Measurements from ENCODE around the gene TUBGCP2. TPM values are rescaled to one million over a fixed set of nuclear protein-coding genes. Genes with fewer than 3 reads are reported as not detected.
"Not testable (repeated sequence)": the region's sequence is repeated elsewhere in the genome, so short reads cannot be mapped to it uniquely, and the experiment has no call there.

The TUBGCP2 gene
- total RNA-seq, 1 donor from 2014 or later = 58.6 TPM

DNA sequence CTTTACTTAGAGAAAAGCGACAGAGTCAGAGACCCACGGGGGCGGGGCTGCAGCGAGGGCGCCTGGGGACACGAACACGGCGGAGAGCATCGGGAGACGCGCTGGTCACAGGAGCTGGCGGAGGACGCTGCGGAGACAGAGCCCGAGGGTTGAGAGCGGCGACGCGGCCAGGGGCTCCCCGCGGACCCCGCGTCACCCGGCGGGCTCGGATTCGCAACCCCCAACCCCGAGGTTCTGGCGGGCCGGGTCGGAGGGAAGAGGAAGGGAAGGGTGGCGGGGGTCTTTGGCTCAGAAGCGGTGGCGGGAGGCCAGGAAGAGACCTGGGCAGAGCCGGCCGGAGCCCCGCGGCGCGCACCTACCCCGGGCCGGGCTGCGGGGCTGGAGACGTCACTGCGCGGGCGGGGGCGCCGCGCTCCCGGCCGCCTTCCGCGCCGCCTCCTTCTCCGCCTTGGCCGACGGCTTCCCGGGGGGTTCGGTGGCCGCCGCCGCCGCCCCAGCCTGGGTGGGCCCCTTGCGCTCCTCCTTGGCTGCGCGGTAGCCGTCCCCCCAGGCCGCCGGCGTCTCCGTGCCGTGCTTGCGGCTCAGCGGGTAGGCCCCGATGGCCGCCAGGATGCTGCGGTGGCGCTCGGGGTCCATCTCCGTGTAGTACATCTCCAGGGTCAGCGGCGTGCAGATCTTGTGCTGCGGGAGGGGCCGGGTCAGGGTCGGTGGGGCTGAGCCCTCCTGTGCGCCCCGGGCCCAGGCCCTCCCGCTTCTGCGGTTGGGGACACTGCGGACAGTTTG, 17.0 kb upstream of the TUBGCP2 start:
- H3K27me3 Mint-ChIP-seq = peaks cover 32% of the 10 kb centered on the region
- H3K9me3 Mint-ChIP-seq = no peaks in the 10 kb centered on the region
- TF ChIP-seq, protein P1, sequence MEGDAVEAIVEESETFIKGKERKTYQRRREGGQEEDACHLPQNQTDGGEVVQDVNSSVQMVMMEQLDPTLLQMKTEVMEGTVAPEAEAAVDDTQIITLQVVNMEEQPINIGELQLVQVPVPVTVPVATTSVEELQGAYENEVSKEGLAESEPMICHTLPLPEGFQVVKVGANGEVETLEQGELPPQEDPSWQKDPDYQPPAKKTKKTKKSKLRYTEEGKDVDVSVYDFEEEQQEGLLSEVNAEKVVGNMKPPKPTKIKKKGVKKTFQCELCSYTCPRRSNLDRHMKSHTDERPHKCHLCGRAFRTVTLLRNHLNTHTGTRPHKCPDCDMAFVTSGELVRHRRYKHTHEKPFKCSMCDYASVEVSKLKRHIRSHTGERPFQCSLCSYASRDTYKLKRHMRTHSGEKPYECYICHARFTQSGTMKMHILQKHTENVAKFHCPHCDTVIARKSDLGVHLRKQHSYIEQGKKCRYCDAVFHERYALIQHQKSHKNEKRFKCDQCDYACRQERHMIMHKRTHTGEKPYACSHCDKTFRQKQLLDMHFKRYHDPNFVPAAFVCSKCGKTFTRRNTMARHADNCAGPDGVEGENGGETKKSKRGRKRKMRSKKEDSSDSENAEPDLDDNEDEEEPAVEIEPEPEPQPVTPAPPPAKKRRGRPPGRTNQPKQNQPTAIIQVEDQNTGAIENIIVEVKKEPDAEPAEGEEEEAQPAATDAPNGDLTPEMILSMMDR (conservative IDR thresholded peaks at IDR 0.05) = no peak
- no peaks in the 10 kb centered on the region for H3K36me3 Mint-ChIP-seq
- peak overlapping the region; percentile 85 for H3K4me3 Mint-ChIP-seq
- peak overlapping the region; percentile 48 for H3K27ac Mint-ChIP-seq
- peaks cover 10% of the 10 kb centered on the region for H3K4me1 Mint-ChIP-seq (ENCODE audit: unreplicated experiment)
- DNase-seq (ENCODE audit: extremely low spot score, unreplicated experiment) = no peak

DNA sequence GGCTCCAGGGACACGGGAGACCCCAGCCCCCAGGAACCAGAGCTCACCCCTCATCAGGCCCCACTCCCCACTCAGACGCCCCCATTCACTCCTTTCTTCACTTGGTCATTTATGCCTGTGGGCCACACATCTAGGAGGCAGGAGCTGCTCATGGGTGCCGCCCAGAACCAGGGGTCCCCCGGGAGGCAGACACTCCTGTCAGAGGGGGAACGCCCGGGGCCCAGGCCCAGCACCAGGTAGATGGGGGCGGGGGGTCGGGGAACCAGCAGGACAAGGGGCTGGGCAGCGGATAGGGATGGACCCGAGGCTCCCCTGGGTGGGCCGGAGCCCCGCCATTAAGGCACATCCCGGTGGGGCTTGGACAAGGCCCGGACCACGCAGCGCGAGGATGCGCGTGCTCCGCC, 16.2 kb upstream of the TUBGCP2 start:
- H3K27ac Mint-ChIP-seq = no peak overlapping the region
- no peaks in the 10 kb centered on the region for H3K9me3 Mint-ChIP-seq
- H3K27me3 Mint-ChIP-seq = peaks cover 36% of the 10 kb centered on the region
- H3K4me1 Mint-ChIP-seq (ENCODE audit: unreplicated experiment) = peaks cover 10% of the 10 kb centered on the region
- DNase-seq (ENCODE audit: extremely low spot score, unreplicated experiment) = no peak
- H3K36me3 Mint-ChIP-seq = no peaks in the 10 kb centered on the region
- H3K4me3 Mint-ChIP-seq = no peak overlapping the region
- TF ChIP-seq, protein P1 (conservative IDR thresholded peaks at IDR 0.05) = no peak

DNA sequence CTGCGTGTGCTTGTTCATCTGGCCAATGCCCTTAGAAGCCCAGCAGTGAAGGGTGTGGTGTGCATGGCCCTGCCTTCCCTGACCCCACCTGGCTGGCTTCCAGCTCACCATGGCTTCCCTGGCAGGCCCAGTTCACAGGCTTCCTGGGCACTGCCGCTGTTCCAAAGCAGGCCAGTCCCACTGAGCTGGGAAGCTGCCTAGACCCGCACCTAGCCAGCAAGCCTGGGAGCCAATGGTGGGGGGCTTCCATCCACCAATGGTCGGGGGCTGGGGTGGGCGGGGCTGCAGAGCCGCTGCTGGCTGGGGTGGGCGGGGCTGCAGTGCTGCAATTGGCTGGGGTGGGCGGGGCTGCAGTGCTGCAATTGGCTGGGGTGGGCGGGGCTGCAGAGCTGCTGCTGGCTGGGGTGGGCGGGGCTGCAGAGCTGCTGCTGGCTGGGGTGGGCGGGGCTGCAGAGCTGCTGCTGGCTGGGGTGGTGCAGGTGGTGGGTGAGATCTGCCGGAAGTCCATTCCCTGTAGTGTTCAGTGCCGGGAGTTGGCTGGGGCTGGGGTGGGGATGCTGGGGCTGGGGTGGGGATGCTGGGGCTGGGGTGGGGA, 15.6 kb upstream of the TUBGCP2 start:
- H3K27me3 Mint-ChIP-seq = peaks cover 34% of the 10 kb centered on the region
- TF ChIP-seq, protein P1 (conservative IDR thresholded peaks at IDR 0.05) = no peak
- no peaks in the 10 kb centered on the region for H3K9me3 Mint-ChIP-seq
- H3K36me3 Mint-ChIP-seq = no peaks in the 10 kb centered on the region
- peaks cover 8% of the 10 kb centered on the region for H3K4me1 Mint-ChIP-seq (ENCODE audit: unreplicated experiment)
- H3K4me3 Mint-ChIP-seq = no peak overlapping the region
- H3K27ac Mint-ChIP-seq = no peak overlapping the region
- DNase-seq (ENCODE audit: extremely low spot score, unreplicated experiment) = no peak

DNA sequence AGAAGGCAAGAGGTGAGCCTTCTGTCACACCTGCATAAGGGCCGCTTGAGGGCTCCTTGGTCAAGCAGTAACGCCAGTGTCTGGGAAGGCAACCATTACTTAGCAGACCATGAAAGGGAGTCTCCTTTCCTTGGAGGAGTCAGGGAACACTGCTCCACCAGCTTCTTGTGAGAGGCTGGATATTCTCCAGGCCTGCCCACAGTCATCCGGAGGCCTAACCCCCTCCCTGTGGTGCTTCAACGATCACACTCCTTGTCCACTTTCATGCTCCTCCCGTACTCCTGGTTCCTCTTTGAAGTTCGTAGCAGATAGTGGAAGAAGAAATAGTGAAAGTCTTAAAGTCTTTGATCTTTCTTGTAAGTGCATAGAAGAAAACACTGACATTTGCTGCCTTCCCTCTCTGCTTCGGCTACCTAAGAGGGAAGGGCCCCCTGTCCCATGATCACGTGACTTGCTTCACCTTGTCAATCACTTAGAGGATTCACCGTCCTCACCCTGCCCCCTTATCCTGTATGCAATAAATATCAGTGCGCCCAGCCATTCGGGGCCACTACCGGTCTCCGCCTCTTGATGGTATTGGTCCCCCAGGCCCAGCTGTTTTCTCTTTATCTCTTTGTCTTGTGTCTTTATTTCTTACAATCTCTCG, 13.5 kb upstream of the TUBGCP2 start:
- not testable (repeated sequence) for H3K36me3 Mint-ChIP-seq; DNase-seq (ENCODE audit: extremely low spot score, unreplicated experiment); H3K9me3 Mint-ChIP-seq; H3K27ac Mint-ChIP-seq; H3K4me3 Mint-ChIP-seq; H3K4me1 Mint-ChIP-seq (ENCODE audit: unreplicated experiment)
- peaks cover 28% of the 10 kb centered on the region for H3K27me3 Mint-ChIP-seq

DNA sequence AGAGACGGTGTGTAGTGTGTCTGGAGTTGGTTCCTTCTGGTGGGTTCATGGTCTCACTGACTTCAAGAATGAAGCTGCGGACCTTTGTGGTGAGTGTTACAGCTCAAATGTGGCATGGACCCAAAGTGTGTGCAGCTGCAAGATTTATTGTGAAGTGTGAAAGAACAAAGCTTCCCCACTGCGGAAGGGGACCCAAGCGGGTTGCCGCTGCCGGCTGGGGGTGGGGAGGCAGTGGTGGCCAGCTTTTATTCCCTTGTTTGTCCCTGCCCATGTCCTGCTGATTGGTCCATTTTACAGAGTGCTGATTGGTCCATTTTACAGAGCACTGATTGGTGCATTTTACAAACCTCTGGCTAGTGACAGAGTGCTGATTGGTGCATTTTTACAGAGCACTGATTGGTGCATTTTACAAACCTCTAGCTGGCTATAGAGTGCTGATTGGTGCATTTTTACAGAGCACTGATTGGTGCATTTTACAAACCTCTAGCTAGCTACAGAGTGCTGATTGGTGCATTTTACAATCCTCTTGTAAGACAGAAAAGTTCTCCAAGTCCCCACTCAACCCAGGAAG, 12.3 kb upstream of the TUBGCP2 start:
- not testable (repeated sequence) for DNase-seq (ENCODE audit: extremely low spot score, unreplicated experiment); H3K4me3 Mint-ChIP-seq; H3K9me3 Mint-ChIP-seq; H3K36me3 Mint-ChIP-seq; H3K27ac Mint-ChIP-seq; H3K4me1 Mint-ChIP-seq (ENCODE audit: unreplicated experiment)
- H3K27me3 Mint-ChIP-seq = peaks cover 18% of the 10 kb centered on the region

DNA sequence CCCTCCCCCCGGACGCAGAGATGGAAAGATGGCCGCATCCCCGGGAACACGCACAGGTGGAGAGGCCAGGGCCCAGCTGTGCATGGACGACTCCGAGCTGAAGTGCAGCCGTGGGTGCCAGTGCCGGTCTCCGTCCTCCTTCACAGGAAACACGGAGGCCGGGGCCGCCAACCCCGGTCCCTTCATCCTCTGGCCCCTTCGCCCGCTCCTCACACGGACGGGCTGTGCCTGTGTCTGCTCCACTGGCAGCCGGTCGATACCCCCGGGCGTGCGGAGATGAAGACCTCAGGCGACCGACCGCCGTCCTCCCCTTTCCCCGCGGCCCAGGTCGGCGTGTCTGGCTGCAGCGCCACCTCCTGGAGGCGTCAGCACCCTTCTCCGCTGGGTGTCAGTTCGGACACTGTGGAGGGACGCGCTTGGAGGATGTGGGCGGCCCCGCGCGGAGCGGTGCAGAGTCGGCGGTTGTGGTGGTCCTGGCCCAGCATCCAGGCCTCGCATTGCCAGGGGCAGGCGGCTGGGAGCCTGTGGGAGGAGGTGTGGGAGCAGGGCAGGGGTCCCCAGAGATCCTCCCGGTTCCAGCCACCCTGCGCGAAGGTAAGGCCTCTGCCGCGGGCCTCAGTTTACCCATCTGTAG, 9.9 kb upstream of the TUBGCP2 start:
- TF ChIP-seq, protein P1 (conservative IDR thresholded peaks at IDR 0.05) = peak; percentile 86
- H3K4me3 Mint-ChIP-seq = peak overlapping the region; percentile 76
- H3K4me1 Mint-ChIP-seq (ENCODE audit: unreplicated experiment) = peaks cover 5% of the 10 kb centered on the region
- H3K36me3 Mint-ChIP-seq = no peaks in the 10 kb centered on the region
- no peak overlapping the region for H3K27ac Mint-ChIP-seq
- H3K9me3 Mint-ChIP-seq = no peaks in the 10 kb centered on the region
- no peak for DNase-seq (ENCODE audit: extremely low spot score, unreplicated experiment)
- peaks cover 14% of the 10 kb centered on the region for H3K27me3 Mint-ChIP-seq
